IPS DF 4.7 (cell line): ENCODE results near the gene TAF4.

ENCODE experiments used
- DNase-seq: peaks from one replicate; pipeline ENCODE4 v3.0.0-alpha.2; 2013; ENCODE audit warnings: low spot score; ENCODE audit errors: extremely low read depth

The TAF4 gene

GRCh38 chr20:61965606-61966491 lies 99.8 kb downstream of the TAF4 start:
- no peak for DNase-seq

DNA sequence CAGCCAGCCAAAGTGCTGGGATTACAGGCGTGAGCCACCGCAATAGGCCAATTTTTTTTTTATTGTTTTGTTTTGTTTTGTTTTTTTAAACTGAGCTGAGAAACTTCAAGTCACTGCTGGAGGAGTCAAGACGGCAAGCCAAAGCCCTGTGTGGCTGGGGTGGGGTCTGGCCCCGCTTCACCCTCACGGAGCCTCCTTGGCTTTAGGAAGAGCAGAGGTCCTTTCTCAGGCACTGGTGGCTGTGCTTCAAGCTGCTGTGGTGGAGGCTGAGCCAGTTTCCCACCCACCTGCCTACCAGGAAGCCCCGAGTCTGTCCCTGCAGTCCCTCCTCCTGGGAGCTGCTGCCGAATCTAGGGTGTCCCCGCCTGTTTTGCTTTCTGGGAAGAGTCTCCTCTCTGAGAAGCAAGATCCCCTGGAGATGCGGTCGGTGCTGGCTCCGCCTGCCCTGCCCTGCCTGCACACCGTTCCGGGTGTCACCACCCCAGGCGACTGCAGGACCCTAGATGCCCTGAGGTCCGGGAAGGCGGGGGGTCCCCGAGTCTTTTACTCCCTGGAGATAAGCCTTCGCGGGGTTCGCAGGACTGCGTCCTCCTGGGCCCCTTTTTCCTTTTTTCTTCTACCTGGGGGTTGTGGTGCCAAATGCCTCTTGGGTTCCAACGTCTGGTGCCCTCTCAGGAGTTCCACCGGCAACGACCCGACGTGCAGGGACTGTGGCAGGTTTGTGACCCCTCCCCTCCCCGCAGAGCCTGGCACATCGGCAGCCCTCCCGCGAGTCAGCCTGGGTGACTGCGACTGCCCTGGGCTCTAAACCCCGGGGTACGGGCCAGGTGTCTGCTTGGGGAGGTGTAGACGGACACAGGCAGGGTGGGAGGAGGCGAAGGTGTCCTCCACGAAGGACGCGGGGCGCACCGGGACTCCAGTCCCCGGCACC lies 100.7 kb downstream of the TAF4 start:
- no peak for DNase-seq

DNA sequence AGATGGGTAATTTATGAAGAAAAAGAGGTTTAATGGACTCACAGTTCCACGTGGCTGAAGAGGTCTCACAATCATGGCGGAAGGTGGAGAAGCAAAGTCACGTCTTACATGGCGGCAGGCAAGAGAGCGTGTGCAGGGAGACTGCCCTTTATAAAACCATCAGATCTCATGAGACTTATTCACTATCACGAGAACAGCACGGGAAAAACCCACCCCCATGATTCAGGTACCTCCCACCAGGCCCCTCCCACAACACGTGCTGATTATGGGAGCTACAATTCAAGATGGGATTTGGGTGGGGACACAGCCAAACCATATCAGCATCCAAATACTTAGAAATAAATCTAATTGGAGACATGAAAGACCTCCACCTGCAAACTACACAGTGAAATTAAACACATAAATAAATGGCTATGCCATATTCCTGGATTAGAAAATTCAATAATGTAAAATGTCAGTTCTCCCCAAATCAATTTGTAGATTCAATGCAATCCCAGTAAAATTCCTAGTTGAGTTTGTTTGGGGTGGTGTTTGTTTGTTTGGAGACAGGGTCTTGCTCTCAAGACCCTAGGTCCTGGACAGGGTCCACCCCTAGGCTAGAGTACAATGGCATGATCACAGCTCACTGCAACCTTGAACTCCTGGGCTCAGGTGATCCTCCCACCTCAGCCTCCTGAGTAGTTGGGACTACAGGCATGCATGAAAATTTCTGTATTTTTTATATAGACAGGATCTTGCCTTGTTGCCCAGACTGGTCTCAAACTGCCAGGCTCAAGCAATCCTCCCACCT lies 101.6 kb downstream of the TAF4 start:
- DNase-seq: no peak

- DNase-seq: no peak
These were observed 102.5 kb downstream of the TAF4 start for GRCh38 chr20:61963149-61963548.

DNA sequence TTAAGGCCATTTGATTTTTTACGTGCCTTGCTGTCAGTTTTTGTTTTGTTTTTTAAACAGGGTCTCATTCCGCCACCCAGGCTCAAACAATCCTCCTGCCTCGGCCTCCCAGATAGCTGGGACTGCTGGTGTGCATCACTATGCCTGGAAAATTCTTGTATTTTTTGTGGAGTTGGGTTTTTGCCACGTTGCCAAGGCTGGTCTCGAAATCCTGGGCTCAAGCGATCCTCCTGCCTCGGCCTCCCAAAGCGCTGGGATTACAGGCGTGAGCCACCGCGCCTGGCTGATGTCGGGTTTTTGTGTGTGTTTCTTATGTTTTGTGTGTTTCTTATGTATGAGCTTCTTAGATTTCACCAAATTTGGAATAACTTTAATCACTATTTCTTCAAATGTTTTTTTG lies 104.8 kb downstream of the TAF4 start:
- DNase-seq: no peak

DNA sequence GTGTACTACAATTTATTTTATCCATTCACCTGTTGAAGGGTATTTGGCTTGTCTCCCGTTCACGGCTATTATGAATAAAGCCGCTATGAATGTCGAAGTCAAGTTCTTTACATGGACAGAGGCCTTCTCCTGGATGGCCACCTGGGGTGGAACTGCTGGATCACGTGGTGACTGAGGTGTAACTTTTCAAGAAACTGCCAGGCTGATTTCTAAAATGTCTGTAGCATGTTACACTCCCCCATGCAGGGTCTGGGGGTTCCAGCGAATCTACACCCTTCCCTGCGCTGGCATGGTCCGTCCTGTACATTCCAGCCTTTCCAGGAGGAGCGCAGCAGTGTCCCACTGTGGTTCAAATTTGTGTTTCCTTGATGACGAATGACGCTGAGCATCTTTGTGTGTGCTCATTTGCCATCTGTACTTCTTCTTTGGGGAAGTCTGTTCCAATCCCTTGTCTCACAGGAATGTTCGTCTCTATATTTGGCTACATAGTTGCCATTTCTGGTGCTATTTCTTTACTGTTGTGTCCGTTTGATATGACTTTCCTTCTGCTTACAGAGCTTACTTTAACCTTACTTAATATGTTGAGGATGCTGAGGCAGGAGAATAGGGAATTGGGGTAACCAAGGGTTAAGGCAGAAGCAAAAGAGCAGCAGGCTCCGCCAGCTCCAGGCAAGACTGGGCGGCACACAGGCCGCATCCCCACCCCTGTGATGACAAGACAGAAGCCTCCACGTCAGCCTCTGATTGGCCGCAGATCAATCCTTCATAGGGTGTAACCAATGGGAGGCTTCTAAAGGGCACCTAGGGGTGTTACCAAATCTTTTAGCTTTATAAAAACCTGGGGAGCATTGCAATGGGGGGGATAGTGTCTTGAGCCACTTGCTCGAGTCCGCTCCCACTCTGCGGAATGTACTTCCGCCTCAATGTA lies 106.6 kb downstream of the TAF4 start:
- DNase-seq: no peak

DNA sequence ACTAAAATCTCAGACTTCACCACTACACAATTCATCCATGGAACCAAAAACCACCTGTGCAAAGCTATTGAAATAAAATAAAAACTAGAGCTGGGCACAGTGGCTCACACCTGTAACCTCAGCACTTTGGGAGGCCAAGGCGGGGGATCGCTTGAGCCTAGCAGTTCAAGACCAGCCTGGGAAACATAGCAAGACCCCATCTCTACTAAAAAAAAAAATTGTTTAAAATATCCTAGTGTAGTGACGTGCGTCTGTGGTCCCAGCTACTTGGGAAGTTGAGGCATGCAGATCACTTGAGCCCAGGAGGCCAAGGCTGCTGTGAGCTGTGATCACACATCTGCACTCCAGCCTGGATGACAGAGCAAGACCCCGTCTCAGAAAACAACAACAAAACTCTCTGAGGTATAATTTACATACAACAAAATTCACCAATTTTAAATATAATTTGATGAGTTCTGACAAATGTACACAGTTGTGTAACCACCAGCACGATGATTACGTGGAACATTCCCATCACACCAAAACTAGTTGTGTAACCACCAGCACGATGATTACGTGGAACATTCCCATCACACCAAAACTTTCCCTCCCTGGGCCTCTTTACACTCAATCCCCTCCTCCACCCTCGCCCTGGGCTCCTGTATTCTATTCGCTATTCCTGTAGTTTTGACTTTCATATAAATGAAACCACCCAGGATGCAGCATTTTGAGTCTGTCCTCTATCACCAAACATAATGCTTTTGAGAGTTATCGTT lies 107.5 kb downstream of the TAF4 start:
- no peak for DNase-seq

DNA sequence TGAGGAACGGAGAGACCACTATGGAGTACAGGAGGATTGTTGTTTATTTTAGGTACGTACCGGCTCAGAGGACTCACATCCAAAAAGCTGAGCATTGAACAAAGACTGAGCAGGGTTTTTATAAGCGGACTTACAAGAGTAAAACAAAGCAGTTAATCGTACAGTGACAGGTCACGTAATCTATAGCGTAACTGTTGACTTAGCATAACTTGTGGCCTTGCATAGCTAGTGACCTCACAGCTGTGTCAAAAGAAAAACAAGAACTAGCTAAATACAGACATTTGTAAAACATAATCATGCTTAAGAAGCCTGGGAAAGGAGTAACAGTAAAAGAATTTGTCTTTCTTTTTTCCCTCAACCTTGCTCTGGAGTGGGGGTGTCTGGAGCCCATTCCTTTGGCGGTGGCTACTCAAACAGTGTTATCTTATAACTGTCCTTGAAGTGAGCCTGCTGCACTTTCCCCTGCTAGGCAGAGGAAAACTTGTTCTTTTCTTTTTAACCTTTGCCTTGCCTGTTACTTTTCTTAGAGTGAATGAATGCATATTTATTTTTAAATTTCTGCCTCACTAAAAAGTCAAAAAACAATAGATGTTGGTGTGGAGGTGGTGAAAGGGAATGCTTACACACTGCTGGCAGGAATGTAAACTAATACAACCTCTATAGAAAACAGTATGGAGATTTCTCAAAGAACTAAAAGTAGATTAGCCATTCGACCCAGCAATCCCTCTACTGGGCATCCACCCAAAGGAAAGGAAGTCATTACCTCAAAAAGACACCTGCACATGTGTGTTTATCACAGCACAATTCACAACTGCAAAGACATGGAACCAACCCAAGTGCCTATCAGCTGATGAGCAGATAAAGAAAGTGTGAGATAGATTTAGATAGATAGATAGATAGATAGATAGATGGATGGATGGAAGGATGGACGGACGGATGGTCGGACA lies 109.0 kb downstream of the TAF4 start:
- DNase-seq: no peak

- DNase-seq: no peak
These were observed 109.8 kb downstream of the TAF4 start for GRCh38 chr20:61955668-61956395.

GRCh38 chr20:61954276-61955021 lies 111.2 kb downstream of the TAF4 start:
- DNase-seq: no peak

DNA sequence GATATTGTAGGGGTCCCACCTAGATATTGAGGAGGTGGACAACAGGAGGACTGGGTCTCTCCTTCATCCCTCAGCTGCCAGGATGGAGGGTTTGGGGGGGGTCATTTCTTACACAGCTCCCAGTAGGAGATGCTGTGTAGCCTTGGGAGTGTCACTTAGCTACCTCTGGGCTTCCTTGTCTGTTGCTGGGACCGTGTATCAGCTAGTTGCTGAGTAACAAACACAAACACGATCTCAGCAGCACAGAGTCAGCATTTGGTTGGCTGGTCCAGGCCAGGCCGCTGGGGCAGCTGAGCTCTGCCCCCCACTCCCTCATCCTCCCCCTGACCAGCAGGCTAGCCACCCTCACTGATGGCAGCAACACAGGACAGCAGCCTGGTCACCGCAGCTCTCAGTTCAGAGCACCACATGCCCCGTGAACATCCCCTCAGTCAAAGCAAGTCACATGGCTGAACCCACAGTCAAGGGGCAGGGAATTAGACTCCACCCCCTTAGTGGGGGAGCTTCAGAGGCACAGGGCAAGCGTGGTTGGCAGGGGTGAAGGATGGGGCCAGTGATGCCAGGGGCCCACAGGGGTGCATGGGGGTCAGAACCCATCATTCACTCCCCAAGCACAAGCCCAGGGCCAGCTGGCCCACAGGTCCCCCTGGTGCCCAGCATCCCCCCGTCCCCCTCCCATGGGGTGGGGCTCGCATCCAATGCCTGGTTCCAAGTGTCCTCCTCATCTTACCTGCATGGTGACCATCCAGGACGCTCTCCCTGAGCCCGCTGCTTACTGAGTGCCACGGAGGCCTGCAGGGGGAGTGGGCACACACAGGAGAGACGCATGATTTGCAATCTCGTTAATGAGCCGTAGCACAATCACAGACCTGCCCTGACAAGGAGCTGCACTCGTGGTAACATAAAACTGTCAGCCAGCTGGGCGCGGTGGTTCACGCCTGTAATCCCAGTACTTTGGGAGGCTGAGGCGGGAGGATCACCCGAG lies 112.4 kb downstream of the TAF4 start:
- no peak for DNase-seq

DNA sequence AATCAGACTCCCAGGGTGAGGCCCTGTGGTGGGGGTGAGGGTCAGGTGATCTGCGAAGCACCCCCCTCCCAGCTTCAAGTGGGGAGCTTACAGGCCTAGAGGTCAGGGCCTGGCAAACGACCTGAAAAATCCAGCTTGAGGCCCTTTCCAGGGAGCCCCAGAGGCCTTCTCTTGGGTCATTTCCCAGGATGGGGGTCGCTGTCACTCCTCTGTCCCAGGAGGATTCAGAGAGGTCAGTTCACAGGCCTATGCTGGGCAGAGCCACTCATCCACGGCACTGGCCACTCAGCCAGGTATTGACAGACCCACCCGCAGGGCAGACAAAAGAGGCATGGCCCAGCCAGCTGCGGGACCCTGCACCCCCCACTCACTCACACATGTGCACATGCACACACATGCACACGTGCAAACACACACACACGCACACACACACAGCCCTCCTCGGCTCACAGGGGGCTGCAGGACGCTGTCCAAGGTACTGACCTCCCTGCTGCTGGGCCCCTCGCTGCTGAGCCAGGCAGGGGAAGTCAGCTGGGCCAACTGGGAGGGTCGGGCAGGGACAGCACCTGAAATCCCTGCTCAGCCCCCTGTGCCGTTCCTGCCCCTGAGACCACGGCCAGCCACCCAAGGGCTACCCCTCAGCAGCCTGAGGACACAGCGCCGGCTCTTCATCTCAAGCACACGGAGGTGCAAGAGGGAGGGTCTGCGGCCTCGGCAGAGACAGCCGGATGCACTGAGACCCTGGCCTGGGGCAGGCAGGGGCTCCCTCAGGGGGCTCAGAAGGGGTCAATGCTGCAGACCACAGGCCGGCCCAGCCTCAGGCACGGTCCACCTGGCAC lies 113.8 kb downstream of the TAF4 start:
- DNase-seq: no peak

DNA sequence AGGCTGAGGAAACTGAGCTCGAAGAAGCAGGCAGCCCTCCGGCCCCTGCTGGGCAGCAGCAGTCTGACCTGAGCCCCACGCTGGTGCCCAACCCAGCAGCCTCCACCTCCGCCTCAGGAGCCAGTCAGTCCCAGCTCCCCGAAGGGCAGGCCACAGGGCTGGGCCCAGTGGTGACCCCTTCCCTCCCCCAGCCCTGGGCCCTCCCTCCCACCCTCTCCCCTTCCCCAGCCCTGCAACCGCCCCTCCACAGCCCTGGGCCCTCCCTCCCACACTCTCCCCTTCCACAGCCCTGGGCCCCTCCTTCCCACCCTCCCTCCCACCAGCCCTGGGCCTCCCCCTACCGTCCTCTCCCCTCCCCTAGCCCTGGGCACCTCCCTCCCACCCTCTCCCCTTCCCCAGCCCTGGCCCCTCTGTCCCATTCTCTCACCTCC lies 115.0 kb downstream of the TAF4 start:
- DNase-seq: no peak

DNA sequence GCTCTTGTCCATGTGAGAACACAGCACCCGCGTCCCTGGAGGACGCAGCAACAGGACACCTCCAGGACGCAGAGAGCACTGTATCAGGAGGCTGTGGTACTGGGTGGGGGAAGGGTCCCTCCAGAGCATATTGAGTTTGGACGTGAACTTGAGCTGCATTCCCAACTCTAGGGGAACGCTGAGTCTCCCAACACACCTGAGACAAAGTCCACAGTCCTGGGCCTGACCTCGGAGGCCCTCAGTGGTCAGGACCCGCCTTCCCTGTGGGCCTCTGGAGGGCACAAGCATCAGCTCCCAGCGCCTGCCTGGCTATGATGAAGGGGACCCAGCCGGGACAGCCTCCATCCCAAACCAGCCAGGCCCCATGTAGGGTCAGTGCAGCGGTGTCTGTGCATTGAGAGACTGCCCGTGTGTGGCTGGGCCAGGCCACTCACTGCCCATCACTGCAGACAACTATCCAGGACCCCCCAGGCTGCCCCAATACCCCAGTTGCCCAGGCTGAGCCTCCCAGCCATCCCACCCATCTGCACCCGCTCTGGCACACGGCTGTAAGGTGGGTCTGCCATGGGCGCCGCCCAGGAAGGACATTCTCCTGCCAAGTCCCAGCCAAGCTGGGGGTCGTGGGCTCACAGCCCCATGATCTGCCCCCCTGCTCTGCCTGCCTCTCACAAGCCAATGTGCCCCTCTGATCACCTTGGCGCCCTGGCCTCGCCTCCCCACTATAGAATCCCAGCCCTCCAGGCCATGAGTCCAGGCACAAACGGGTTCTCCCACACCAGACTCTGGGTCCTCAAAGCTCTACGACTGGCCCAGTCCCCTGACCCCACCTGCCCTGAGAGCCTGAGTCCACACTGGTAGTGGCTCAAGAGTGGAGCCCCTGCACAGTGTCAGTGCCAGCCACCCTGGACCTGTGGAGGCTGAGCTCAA lies 115.7 kb downstream of the TAF4 start:
- DNase-seq: no peak
